HepG2 (cell line): ENCODE results near the gene STYK1. TPM values are rescaled to one million over a fixed set of nuclear protein-coding genes. Genes with fewer than 3 reads are reported as not detected.

Experiments used
- ARNT2 ChIP-seq: sonication (generic); formaldehyde crosslinking; IDR thresholded peaks from 2 replicates; pipeline ENCODE4 v1.8.0; 2022; ENCODE audit warnings: mild to moderate bottlenecking, low read depth, missing genetic modification reagents, moderate library complexity
- ATF1 ChIP-seq: IDR thresholded peaks from 2 replicates; pipeline ENCODE4 v1.6.1; 2016; ENCODE audit warnings: mild to moderate bottlenecking, control low read depth
- BCL6 ChIP-seq: IDR thresholded peaks from 2 replicates; pipeline ENCODE4 v1.6.1; 2016; ENCODE audit warnings: missing genetic modification reagents, missing compliant biosample characterization
- CHD4 ChIP-seq: fragments of 200-600 bp; sonication (generic); IDR thresholded peaks from 2 replicates; pipeline ENCODE4 v1.7.0; 2017; ENCODE audit warnings: mild to moderate bottlenecking, low read length, borderline replicate concordance
- CSRNP1 ChIP-seq: sonication (generic); formaldehyde crosslinking; IDR thresholded peaks from 2 replicates; pipeline ENCODE4 v1.8.1; 2023; ENCODE audit warnings: mild to moderate bottlenecking, missing genetic modification reagents
- EED ChIP-seq: sonication (generic); formaldehyde crosslinking; IDR thresholded peaks from 2 replicates; pipeline ENCODE4 v1.5.0; 2020; ENCODE audit warnings: mild to moderate bottlenecking, missing genetic modification reagents
- PHF8 ChIP-seq: sonication (generic); formaldehyde crosslinking; IDR thresholded peaks from 2 replicates; pipeline ENCODE4 v1.5.0; 2020; ENCODE audit warnings: missing genetic modification reagents
- SNAI1 ChIP-seq: sonication (generic); formaldehyde crosslinking; IDR thresholded peaks from 2 replicates; pipeline ENCODE4 v1.5.0; 2020; ENCODE audit warnings: mild to moderate bottlenecking, missing genetic modification reagents, borderline replicate concordance
- TRIM24 ChIP-seq: sonication (generic); formaldehyde crosslinking; IDR thresholded peaks from 2 replicates; pipeline ENCODE4 v1.8.0; 2022; ENCODE audit warnings: mild to moderate bottlenecking, missing genetic modification reagents
- TSC22D2 ChIP-seq: sonication (generic); formaldehyde crosslinking; IDR thresholded peaks from 2 replicates; pipeline ENCODE4 v1.5.1; 2020; ENCODE audit warnings: missing genetic modification reagents, mild to moderate bottlenecking, borderline replicate concordance
- U2AF1 ChIP-seq: fragments of 200-400 bp; formaldehyde crosslinking; optimal IDR thresholded peaks from 2 replicates; pipeline ENCODE3; 2017; ENCODE audit warnings: mild to moderate bottlenecking, low read depth, low read length
- ZBTB2 ChIP-seq: sonication (generic); formaldehyde crosslinking; IDR thresholded peaks from 2 replicates; pipeline ENCODE4 v1.8.0; 2022; ENCODE audit warnings: low read depth, missing genetic modification reagents
- ZBTB3 ChIP-seq: sonication (generic); formaldehyde crosslinking; IDR thresholded peaks from 2 replicates; pipeline ENCODE4 v1.4.0; 2020; ENCODE audit warnings: low read depth, mild to moderate bottlenecking, moderate library complexity, missing genetic modification reagents, borderline replicate concordance
- ZNF281 ChIP-seq: sonication (generic); formaldehyde crosslinking; IDR thresholded peaks from 2 replicates; pipeline ENCODE4 v1.4.0; 2020; ENCODE audit warnings: missing genetic modification reagents, borderline replicate concordance
- ZNF468 ChIP-seq: sonication (generic); formaldehyde crosslinking; IDR thresholded peaks from 2 replicates; pipeline ENCODE4 v1.8.0; 2022; ENCODE audit warnings: mild to moderate bottlenecking, moderate library complexity, missing genetic modification reagents
- ZNF543 ChIP-seq: sonication (generic); formaldehyde crosslinking; IDR thresholded peaks from 2 replicates; pipeline ENCODE4 v1.4.0; 2020; ENCODE audit warnings: mild to moderate bottlenecking, missing genetic modification reagents
- ZNF570 ChIP-seq: sonication (generic); formaldehyde crosslinking; IDR thresholded peaks from 2 replicates; pipeline ENCODE4 v1.4.0; 2020; ENCODE audit warnings: mild to moderate bottlenecking, missing genetic modification reagents, borderline replicate concordance
- ZNF616 ChIP-seq: sonication (generic); formaldehyde crosslinking; IDR thresholded peaks from 2 replicates; pipeline ENCODE4 v1.5.0; 2020; ENCODE audit warnings: low read depth, mild to moderate bottlenecking, missing genetic modification reagents
- ZNF777 ChIP-seq: sonication (generic); formaldehyde crosslinking; IDR thresholded peaks from 2 replicates; pipeline ENCODE4 v1.4.0; 2020; ENCODE audit warnings: missing genetic modification reagents
- polyA plus RNA-seq, 8 experiments: library from polyadenylated mRNA; depleted of rRNA in 3 of 8; stranded (reverse) in 7 of 8; unstranded in 1 of 8; fragments of >200 nt; fragmentation: Illumina TruSeq in 4 of 8; extraction: Trizol in 4 of 8; gene quantifications; 2 replicates each; pipeline versions ENCODE4 v1.2.1 to v1.2.3, GENCODE V29; 2011 to 2016; ENCODE audit warnings: low read depth in 4 of 8, missing spikeins in 1 of 8, mixed read lengths in 1 of 8; ENCODE audit not compliant: insufficient read depth in 1 of 8
- total RNA-seq, 5 experiments: library from RNA; depleted of rRNA; stranded (reverse); fragments of >200 nt; fragmentation: Illumina TruSeq; extraction: Trizol; gene quantifications; 2 replicates each; pipeline ENCODE4 v1.2.3, GENCODE V29; 2016; ENCODE audit warnings: low read depth in 1 of 5
- TF ChIP-seq, protein P1 (sequence below): sonication (generic); formaldehyde crosslinking; IDR thresholded peaks from 2 replicates; pipeline ENCODE4 v1.5.0; 2020; ENCODE audit warnings: missing genetic modification reagents
- TF ChIP-seq, protein P2 (sequence below): sonication (generic); formaldehyde crosslinking; IDR thresholded peaks from 2 replicates; pipeline ENCODE4 v1.4.0; 2020; ENCODE audit warnings: mild to moderate bottlenecking, missing genetic modification reagents

Gene STYK1
- total and polyA plus RNA-seq, 2 of the 13 experiments (the other 11 are each of a cell fraction or from before 2014, with no cell fraction given): not detected

DNA sequence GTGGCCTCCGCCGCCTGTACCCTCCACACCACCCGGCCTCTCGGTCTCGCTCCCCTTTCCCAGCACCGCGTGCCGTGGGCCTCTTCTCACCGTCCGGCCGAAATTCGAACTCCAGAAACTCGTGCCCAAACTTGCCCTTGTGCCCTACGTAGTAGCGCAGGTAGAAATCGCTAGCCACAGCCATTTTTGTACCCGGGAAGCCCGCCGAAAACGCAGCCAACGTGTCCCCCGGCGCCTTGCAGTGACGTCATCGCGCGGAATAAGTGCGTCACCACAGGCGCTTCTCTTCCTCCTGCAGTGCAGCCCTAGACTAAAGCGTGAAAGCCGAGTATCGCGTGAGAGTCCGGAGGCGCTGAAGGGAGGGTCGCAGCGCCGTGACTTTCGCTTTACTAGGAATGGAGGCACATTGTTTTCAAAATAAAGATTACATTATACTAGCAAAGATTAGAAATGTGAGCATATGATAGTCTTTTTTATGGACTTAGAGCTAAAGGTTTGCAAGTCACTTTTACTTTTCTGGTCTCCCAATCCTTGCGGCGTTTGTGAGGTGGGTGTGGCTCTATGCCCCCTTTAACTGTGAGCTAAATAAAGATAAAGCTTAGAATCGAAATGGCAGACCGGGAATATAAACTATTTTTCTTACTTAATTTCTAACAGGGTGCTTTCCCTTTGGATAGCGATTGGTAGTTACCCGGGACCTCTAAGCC, 60.4 kb downstream of the STYK1 start, which contains the start of gene MAGOHB (continued):
- no peak for TF ChIP-seq ZNF616 (CRISPR knock-in tag)
- TF ChIP-seq ZBTB3 (CRISPR knock-in tag): no peak
- TF ChIP-seq ZNF570 (CRISPR knock-in tag): no peak
- TF ChIP-seq CSRNP1 (CRISPR knock-in tag): peak; percentile 24; the same call in 1 of the 2 replicates
- TF ChIP-seq U2AF1: peak; percentile 70
- TF ChIP-seq ZNF468 (CRISPR knock-in tag): no peak
- TF ChIP-seq BCL6 (CRISPR knock-in tag): peak; percentile 53
- TF ChIP-seq, protein P1, sequence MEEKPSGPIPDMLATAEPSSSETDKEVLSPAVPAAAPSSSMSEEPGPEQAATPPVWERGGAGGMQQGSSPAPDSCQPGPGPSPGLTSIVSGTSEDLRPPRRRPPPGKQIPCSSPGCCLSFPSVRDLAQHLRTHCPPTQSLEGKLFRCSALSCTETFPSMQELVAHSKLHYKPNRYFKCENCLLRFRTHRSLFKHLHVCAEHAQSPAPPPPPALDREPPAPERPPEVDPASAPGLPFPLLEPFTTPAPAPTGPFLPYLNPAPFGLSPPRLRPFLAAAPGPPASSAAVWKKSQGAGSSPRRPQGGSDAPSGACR: peak; percentile 44; the same call in 1 of the 2 replicates
- TF ChIP-seq CHD4: no peak
- TF ChIP-seq, protein P2, sequence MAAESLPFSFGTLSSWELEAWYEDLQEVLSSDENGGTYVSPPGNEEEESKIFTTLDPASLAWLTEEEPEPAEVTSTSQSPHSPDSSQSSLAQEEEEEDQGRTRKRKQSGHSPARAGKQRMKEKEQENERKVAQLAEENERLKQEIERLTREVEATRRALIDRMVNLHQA (CRISPR knock-in tag): no peak
- no peak for TF ChIP-seq TRIM24 (CRISPR knock-in tag)
- TF ChIP-seq SNAI1 (CRISPR knock-in tag): no peak
- TF ChIP-seq ZNF543 (CRISPR knock-in tag): no peak
- no peak for TF ChIP-seq ZNF281 (CRISPR knock-in tag)
- TF ChIP-seq TSC22D2: peak; percentile 43; the same call in 1 of the 2 replicates
- no peak for TF ChIP-seq ZBTB2 (CRISPR knock-in tag)
- TF ChIP-seq ATF1 (CRISPR knock-in tag): peak; percentile 100
- TF ChIP-seq ARNT2 (CRISPR knock-in tag): peak; percentile 84; the same call in 1 of the 2 replicates
- TF ChIP-seq ZNF777: 0 out of 2 replicates have a peak, but pooled peaks have one; percentile 26
- no peak for TF ChIP-seq EED
- peak; percentile 96 for TF ChIP-seq PHF8
